ENCODE measurements around the gene C5. TPM values are rescaled to one million over a fixed set of nuclear protein-coding genes. Genes with fewer than 3 reads are reported as not detected.

Gene C5
- total RNA-seq, 3 donors from 2014 or later: 0.58 to 3.8 (median 1.3) TPM

DNA sequence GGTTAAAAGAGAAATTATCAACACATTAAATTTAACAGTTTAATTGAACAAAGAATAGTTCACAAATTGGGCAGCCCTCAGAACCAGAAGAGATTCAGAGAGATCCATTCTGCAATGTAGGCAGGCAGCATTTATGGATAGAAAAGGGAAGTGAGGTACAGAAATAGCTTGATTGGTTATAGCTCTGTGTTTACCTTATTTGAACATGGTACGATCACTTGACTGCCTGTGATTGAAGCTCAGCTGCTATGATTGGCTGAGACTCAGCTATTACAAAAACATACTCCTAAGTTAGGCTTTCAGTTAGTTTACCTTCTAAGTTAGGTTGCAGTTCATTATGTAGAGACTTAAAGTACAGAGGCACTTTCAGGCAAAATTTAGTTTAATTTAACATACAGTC lies 32.0 kb upstream of the C5 start:
- DNase-seq (no peak), ATAC-seq (peak; percentile 29)
- Histone ChIP-seq H3K4me1 (ENCODE audit: low read depth) (no peaks in the 10 kb centered on the region), H3K4me3 (no peak overlapping the region), H3K36me3 (ENCODE audit: low read depth) (no peaks in the 10 kb centered on the region), H3K9me3 (no peaks in the 10 kb centered on the region)
- intact Hi-C loops (cut with DNase I, micrococcal nuclease): no loop called here
- TF ChIP-seq, protein P1, sequence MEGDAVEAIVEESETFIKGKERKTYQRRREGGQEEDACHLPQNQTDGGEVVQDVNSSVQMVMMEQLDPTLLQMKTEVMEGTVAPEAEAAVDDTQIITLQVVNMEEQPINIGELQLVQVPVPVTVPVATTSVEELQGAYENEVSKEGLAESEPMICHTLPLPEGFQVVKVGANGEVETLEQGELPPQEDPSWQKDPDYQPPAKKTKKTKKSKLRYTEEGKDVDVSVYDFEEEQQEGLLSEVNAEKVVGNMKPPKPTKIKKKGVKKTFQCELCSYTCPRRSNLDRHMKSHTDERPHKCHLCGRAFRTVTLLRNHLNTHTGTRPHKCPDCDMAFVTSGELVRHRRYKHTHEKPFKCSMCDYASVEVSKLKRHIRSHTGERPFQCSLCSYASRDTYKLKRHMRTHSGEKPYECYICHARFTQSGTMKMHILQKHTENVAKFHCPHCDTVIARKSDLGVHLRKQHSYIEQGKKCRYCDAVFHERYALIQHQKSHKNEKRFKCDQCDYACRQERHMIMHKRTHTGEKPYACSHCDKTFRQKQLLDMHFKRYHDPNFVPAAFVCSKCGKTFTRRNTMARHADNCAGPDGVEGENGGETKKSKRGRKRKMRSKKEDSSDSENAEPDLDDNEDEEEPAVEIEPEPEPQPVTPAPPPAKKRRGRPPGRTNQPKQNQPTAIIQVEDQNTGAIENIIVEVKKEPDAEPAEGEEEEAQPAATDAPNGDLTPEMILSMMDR (IDR thresholded peaks at IDR 0.05): no peak

DNA sequence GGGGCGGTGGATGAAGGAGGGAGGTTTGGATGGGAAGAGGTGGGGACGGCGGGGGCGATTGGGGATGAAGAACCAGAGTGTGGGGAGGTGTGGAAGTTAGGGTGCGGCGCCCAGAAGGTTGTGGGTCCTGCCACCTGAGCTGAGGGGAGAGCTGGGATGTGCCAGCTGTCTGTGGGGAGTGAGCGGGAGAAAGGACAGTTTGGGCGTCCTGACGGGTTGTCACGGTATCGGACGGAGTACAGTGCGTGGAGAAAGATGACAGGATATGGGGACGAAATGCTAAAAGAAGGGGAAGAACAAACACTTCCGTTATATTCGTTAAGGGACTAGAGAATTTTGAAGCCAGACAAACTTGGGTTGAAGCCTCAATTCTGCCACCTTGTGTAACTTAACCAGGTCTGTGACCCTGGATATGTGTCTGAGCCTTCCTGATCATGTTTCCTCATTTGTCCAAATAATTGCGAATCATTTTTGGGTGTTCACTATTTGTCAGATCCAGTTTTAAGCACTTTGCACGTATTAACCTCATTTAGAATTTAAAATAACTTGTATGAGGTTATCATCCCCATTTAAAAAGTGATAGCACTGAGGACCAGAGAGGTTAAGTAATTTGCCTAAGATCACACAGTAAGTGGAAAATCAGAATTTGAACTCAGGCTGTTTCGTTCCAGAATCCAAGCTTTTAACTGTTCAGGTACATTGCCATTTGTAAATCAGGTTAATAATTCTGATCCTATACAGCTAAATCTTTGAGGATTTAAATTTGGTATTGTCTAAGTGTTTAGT lies 25.4 kb upstream of the C5 start:
- intact Hi-C loops (cut with DNase I, micrococcal nuclease): no loop called here

DNA sequence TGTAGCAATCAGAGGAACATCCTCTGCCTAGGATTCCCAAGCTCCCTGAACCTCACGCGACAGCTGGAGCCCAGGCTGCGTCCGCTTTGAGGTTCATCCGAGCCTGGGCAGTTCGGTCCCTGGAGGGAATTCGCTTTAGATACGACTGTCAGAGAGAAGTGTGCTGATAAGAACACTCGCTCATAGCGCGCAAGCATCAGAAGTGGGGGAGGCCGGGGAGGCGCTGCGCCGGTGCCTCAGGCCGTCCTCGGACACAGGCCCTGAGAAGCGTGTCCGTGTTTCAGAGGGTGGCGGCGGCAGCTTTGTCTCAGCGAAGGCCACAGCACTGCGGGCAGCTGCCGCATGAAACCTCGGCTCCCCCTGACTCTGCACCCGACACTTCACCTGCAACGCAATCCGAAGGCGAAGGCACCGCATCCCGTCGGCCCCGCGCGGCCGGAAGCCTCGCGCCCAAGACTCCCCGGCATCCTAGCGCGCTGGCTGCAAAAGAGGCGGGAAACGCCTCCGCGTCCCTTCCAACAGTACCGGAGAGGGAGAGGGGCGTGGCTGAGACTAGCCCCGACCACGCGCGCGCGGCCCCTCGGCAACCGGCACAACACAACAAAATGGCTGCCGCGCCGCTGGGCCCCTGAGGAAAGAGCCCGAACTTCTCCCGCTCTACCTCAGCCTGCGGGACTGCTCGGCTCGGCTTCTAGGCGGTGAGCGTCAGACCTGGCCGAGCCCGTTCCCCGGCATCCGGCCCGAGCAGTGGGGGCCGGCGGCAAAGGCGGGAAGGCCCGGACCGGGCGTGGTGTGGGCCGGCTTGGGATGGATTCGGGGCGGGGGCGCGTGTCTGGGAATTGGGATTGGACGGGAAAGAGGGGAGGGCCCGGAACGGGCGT lies 24.5 kb upstream of the C5 start, which contains the start of gene CNTRL:
CNTRL (plus strand) TSS at position 586 of the 881 bp plus-strand sequence. CDS start 13,372 bp downstream, outside the sequence.
- H3K4me1 ChIP-seq (ENCODE audit: low read depth): peaks cover 9% of the 10 kb centered on the region
- no peaks in the 10 kb centered on the region for H3K9me3 ChIP-seq
- TF ChIP-seq, protein P1 (IDR thresholded peaks at IDR 0.05): no peak
- peak; percentile 86 to 93 (median 87) for DNase-seq
- intact Hi-C loops (cut with DNase I, micrococcal nuclease): no loop called here
- H3K4me3 ChIP-seq: peak within 1 kb of the TSS; percentile 49
- ATAC-seq: peak; percentile 93
- H3K36me3 ChIP-seq (ENCODE audit: low read depth): no peaks in the 10 kb centered on the region

More for the DNA sequence above, 25.4 kb upstream of the C5 start:
- Histone ChIP-seq H3K4me1 (ENCODE audit: low read depth) (peaks cover 9% of the 10 kb centered on the region), H3K9me3 (no peaks in the 10 kb centered on the region), H3K4me3 (peak overlapping the region; percentile 49), H3K36me3 (ENCODE audit: low read depth) (no peaks in the 10 kb centered on the region)
- DNase-seq (no peak), ATAC-seq (peak; percentile 31)
- TF ChIP-seq, protein P1 (IDR thresholded peaks at IDR 0.05): no peak

DNA sequence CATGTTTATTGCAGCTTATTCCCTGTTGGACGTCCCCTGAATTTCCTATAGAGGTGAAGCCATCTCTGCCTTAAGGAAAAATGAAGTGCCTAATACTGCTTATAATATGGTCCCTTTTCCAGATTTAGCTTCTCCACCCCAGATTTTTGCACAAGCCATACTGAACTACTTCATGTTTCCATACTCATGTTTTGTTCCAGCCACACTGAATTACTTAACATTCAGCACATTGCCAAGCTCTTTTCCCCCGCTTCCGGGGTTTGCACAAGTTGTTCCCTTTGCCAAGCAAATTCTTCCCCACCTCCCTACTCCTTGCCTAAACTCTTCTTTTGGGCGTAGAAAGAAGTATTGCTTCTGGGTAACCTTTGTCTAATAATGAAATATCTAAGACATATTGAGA lies 23.0 kb upstream of the C5 start:
- Histone ChIP-seq H3K4me1 (ENCODE audit: low read depth) (peaks cover 9% of the 10 kb centered on the region), H3K36me3 (ENCODE audit: low read depth) (no peaks in the 10 kb centered on the region), H3K4me3 (no peak overlapping the region), H3K9me3 (no peaks in the 10 kb centered on the region)
- peak in 1 of 3 donors; percentile 25 for DNase-seq
- TF ChIP-seq, protein P1 (IDR thresholded peaks at IDR 0.05): no peak
- no peak for ATAC-seq
- intact Hi-C loops (cut with DNase I, micrococcal nuclease): no loop called here

DNA sequence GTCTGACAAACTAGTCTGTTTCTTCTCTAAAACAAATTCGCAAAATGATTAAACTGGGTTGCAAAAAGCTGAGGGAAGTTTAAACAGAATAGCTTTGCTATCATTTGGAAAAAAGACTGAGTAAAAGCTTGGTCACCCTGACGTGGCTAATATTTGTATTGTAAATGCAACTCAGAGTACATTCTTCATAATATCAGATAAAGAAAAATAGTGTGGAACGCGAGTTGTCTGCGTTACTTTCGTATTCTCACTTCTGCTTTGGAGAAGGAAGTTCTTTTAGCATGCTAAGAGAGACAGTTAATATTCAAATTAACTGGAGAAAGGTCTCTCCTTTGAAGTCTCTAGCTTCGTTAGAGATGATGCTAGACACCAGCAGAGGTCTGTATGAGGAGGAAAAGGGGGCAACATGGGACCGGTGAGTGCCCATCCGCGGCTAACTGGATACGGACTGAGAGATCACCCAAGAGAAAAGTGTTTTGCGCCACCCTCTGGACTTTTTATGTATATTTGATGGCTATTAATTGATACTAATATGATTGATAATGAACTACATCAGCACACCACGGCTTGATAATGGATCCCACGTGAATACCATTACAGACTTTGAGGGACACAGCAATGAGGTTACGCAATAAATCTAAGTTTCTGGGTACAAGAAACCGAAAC lies 21.8 kb upstream of the C5 start:
- Histone ChIP-seq H3K9me3 (no peaks in the 10 kb centered on the region), H3K4me3 (no peak overlapping the region), H3K36me3 (ENCODE audit: low read depth) (no peaks in the 10 kb centered on the region), H3K4me1 (ENCODE audit: low read depth) (peaks cover 9% of the 10 kb centered on the region)
- DNase-seq (peak in 1 of 3 donors; percentile 23), ATAC-seq (no peak)
- TF ChIP-seq, protein P1 (IDR thresholded peaks at IDR 0.05): no peak
- intact Hi-C loops (cut with DNase I, micrococcal nuclease): no loop called here

All from mucosa of descending colon (tissue), 3 donors.